IPS-NIHi7 (cell line): ENCODE data around the gene PRR36.
A peak's percentile ranks its signal among the peaks of the same experiment; 100 is the strongest.
"Not testable (repeated sequence)": the region's sequence is repeated elsewhere in the genome, so short reads cannot be mapped to it uniquely, and the experiment has no call there.

Experiments
- DNase-seq: peaks from one replicate; pipeline ENCODE4 v3.0.0; 2012; ENCODE audit warnings: mixed read lengths; ENCODE audit errors: extremely low spot score

PRR36 gene

DNA sequence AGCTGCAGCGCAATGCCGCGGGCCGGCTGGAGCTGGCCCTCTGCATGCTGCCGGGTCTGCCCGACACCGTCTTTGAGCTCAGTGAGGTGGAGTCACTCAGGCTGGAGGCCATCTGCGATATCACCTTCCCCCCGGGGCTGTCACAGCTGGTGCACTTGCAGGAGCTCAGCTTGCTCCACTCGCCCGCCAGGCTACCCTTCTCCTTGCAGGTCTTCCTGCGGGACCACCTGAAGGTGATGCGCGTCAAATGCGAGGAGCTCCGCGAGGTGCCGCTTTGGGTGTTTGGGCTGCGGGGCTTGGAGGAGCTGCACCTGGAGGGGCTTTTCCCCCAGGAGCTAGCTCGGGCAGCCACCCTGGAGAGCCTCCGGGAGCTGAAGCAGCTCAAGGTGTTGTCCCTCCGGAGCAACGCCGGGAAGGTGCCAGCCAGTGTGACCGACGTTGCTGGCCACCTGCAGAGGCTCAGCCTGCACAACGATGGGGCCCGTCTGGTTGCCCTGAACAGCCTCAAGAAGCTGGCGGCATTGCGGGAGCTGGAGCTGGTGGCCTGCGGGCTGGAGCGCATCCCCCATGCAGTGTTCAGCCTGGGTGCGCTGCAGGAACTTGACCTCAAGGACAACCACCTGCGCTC lies 25.7 kb upstream of the PRR36 start:
- no peak for DNase-seq

DNA sequence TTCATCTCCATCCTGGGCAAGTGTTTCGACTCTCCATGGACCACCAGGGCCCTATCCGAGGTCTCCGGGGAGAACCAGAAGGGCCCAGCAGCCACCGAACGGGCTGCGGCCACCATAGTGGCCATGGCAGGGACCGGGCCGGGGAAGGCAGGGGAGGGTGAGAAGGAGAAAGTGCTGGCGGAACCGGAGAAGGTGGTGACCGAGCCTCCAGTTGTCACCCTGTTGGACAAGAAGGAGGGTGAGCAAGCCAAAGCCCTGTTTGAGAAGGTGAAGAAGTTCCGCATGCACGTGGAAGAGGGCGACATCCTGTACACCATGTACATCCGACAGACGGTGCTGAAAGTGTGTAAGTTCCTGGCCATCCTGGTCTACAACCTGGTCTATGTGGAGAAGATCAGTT lies 24.8 kb upstream of the PRR36 start:
- no peak for DNase-seq

DNA sequence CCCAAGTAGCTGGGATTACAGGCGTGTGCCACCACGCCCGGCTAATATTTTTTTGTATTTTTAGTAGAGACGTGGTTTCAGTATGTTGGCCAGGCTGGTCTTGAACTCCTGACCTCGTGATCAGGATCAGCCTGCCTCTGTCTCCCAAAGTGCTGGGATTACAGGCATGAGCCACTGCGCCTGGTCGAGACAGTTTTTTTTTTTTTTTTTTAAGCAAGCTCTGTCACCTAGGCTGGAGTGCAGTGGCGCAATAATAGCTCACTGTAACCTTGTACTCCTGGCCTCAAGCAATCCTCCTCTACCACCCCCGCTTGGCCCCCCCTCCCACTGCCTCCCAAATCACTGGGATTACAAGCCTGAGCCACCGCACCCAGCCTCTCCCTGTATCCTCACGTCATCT lies 23.1 kb upstream of the PRR36 start:
- no peak for DNase-seq

DNA sequence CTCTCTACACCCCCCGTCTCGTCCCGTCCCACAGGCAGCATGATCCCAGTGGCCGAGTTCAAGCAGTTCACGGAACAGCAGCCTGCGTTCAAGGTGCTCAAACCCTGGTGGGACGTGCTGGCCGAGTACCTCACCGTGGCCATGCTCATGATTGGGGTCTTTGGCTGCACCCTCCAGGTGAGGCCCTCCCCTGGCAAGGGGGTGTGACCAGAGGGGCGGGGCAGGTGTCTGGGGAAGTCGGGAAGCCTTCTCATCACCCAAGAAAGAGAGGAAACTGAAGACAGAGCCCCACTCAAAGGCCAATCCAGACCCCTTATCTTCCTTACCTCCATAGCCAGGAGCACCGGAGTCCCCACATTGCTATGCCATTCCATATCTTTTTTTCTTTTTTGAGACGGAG lies 21.4 kb upstream of the PRR36 start:
- no peak for DNase-seq

DNA sequence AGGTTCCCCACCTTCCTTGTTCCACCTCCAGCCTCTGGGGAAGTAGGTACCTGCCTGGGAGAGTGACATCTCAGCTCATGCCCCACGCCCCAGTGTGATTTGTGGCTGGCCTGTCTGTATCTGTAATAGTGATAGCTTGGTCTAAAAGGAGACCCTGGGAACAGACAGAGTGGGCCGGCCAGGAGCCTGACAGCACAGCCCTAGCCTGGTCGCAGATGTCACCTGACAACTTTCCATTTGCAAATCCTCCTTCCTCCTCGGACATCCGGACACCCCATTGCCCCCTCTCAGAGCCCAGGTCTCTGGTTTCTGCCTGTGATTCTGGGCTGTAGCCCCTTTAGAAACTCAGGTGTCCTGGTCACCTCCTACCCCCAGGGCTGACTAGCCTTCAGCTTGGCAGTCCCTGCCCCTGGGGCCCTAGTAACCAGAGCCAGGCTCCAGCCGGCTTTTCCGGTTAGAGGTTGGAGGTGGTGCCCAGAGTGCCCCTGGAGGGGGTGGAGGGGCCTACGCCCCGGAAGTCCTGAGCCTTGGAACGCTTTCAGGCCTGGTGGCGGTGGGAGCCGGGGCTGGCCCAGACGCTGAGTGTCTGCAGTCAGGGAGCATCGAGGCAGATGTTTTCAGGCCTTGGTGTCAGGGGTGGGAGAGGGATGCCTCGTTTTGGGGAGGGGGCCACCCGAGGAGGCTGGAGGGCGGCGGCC lies 20.6 kb upstream of the PRR36 start:
- no peak for DNase-seq

DNA sequence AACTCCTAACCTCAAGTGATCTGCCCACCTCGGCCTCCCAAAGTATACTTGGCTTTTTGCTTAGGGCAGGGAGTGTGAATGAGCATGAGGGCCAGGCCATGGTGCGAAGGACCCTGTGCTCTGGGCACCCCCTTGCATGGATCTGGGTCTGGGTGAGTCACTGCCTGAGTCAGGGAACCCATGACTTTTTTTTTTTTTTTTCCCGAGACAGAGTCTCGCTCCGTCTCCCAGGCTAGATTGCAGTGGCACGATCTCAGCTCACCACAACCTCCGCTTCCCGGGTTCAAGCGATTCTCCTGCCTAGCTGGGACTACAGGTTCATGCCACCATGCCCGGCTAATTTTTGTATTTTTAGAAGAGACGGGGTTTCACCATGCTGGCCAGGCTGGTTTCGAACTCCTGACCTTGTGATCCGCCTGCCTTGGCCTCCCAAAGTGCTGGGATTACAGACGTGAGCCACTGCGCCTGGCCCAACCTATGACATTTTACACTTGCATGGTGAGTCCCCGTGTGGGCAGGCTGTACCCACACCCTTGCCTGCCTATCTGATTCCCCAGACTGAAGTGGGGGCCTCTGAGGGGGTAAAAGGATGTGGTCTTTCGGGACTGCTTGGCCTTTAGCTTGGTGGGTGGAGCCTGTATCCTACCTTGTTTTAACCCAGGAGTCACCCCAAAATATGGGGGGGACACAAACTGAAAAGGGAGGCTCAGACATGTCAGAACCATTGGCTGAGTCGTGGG lies 19.3 kb upstream of the PRR36 start:
- DNase-seq = not testable (repeated sequence)

DNA sequence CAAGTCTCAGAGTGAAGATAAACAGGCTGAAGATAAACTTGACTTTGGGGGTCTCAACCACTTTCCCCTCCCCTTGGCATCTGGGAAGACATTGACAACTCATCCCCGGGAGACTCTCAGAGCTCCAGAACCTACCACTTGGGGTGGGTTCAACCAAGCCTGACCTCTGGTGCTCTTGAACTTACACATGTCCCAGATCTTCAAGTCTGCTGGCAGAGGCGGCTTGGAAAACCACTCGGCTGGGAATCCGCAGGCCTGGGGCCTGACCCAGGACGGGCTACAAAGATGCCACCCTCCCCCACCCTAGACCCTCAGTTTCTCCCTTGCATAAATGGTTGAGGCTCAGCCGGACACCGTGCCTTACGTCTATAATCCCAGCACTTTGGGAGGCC lies 14.6 kb upstream of the PRR36 start:
- no peak for DNase-seq

DNA sequence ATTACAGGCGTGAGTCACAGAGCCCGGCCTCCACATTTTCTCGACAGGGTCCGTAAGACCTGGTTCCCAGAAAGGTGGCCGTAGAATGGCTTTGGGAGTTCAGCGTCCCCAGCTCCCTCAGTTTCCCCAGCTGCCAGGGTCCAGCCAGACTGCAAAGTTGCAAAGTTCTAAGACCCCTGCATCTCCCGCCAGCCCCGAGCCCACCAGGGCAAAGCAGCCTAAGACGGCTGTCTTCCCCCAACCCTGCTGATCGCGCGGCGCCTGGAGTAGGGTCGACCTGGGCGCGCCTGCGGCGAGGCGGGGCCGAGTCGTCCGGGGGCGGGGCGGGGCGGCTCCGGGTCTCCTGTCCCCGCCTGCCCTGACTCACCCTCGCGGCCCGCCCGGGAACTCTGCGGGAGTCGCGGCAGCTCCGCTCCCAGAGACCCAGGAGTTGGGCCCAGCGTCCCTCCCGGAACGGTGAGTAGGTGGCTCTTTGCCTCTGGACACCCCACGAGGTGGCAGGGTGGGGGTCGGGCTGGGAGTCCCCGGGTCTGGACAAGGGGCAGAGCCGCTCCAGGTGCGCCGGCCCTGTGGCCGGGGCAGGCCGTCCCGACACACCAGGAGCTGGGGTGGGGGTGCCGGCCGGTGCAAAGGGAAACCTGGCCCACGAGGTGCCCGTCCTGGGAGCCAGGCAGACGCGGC lies 14.1 kb upstream of the PRR36 start, which contains the start of gene LRRC8E:
TSS of gene LRRC8E (plus strand) at position 366 of the 681 bp plus-strand sequence. CDS start 7,094 bp downstream, outside the sequence.
- DNase-seq = peak; percentile 89

DNA sequence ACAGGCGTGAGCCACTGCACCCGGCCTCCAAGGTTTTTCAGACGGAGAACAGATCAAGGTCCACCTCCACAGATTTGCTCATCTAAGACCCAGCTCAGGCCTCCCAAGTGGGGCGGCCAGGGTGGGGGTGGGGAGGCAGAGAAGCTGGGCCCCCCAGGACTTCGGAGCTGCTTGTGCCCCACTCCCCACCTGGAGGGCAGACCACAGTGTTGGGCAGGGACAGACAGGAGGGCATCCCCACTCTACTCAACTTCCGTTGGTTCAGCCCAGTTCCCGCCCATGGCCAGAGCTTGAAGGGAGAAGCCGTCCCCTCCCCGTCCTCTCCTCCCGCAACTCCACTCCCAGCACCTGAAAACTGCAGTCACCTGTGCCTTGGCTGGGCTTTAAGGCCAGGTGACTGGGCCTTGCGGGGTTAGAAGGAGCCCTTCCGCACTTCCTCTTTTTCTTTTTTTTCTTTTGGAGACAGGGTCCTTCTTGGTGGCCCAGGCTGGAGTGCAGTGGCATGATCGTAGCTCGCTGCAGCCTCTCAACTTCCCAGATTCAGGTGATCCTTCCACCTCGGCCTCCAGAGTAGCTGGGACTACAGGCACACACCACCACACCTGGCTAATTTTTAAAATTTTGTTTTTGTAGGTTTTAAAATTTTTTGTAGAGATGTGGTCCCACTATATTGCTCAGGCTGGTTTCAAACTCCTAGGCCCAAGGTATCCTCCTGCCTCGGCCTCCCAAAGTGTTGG lies 13.4 kb upstream of the PRR36 start:
- no peak for DNase-seq

DNA sequence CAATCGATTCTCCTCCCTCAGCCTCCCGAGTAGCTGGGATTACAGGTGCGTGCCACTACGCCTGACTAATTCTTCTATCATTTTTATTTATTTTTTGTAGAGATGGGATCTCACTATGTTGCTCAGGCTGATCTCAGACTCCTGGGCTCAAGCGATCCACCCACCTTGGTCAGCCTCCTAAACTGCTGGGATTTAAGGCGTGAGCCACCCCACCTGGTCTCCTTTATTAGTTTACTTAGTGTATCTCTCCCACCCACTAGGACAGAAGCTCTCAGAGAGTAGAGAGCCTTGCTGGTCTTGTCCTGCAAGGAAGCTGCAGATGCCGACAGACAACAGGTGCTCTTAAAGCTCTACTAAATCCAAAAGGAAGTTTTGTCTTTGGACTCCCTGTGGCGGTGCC lies 11.6 kb upstream of the PRR36 start:
- DNase-seq = no peak

DNA sequence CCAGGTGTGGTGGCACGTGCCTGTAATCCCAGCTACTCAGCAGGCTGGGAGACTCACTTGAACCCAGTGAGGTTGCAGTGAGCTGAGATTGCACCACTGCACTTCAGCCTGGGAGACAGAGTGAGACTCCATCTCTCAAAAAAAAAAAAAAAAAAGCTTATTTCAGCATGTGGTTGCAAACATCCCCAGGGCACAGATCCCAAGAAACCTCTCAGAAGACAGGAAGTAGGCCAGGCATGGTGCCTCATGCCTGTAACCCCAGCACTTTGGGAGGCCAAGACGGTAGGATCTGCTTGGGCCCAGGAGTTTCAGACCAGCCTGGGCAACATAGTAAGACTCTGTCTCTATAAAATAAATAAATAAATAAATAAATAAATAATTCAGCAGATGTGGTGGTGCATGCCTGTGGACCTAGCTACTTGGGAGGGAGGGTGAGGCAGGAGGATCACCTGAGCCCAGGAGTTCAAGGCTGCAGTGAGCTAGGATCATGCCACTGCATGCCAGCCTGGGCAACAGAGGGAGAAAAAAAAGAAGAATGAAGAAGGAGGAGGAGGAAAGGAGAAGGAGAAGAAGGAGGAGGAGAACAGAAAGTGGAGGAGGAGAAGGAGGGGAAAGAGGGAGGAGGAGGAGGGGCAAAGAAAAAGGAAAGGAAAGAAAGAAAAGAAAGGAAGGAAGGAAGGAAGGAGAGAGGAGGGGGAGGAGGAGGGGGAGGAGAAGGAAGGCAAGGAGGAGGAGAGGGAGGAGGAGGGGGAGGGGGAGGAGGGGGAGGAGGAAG lies 9.8 kb upstream of the PRR36 start:
- DNase-seq = no peak

DNA sequence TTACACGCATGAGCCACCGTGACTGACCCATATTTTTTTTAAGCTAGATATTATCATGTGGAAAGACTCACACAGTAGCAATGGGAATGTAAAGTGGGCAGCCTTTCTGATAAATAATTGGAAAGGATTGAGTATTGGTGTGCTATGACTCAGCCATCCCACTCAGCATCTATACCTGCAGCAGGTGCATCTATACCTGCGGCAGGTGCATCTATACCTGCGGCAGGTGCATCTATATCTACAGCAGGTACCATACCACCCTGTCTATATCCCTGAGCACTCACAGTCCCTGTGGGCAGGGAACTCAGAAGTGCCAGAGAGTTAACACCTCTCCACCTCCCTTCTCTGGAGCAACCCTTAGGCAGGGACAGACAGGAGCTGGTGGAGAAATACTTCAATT lies 8.9 kb upstream of the PRR36 start:
- DNase-seq = no peak

DNA sequence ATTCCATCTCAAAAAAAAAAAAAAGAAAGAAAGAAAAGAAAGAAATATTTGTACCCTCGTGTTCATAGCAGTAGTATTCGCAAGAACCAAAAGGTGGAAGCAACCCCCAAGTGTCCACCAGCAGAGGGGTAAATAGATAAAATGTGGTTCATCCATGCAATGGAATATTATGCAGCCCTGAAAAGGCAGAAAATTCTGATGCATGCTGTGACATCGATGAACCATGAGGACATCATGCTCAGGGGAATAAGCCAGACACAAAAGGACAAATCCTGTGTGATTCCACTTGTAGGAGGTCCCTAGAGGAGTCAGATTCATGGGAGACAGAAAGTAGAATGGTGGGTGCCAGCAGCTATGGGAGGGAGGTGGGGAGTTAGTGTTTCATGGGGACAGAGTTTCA lies 7.7 kb upstream of the PRR36 start:
- no peak for DNase-seq

DNA sequence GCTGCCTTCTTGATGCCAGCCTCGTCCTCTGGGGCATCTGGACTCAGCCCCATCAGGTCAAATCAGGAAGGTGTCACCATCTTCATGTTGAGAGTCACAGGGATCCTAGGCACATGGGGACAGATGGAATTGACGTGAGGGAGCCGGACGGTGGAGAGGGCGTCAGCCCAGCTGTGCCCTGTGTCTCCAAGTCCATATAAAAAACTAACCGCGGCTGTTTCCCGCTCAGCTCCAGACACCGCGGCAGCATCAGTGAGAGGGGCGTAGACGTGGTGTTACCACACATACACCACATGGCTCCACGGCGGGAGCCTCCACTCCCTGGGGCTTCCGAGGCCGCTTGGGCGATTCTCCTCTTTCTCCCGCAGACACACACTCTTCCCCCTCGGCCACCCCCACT lies 5.6 kb upstream of the PRR36 start:
- no peak for DNase-seq

DNA sequence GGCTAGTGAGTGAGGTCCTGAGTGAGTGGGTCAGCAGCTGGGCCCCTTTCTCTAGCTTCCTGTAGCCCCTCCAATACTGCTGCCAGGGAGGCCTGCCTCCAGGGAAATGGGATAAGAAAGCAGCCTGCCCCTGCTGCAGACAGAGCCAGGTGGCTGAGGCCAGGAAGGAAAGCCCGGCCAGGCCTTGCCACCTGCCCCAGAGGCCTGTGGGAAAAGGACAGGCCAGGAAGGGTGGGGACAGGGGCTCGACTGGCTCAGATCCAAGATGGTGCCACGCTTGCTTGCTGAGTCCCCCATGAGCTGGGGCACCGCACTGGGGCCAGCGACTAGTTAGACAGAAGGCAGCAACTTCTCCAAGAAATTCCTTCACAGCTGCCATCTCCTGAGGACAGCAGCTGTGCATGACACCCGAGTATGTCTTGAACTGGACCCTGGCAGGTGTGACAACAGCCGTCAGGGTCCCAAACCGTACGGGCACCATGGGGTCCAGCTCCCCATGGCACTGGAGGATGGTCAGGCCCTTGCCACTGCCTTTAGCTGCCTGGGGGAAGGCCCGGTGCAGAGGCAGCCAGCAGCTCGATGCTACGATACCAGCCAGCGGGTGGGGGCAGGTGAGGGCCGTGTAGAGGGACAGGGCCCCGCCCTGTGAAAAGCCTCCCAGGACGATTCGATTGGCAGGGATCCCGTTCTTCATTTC lies 5.1 kb upstream of the PRR36 start:
- no peak for DNase-seq

DNA sequence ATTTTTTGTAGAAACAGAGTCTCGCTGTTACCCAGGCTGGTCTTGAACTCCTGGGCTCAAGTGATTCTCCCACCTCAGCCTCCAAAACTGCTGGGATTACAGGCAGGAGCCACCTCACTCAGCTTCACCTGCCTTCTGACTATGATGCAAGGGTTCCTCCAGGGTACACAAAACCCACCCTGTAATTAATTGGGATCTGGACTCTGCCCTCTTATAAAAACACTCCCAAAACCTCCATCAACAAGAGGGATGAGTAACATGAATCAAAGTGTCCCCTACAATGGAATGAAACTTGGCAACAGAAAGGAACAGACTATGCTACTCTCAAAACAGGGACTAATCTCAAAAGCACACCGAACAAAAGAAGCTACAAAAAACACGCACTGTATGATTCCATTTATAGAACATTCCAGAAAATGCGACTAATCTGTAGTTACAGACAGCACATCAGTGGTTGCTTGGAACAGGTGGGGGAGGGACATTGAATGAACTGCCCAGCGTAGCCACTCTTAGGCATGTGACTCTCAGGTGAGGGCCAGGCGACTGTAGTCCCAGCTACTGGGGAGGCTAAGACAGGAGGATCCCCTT lies 3.2 kb upstream of the PRR36 start:
- DNase-seq = no peak

DNA sequence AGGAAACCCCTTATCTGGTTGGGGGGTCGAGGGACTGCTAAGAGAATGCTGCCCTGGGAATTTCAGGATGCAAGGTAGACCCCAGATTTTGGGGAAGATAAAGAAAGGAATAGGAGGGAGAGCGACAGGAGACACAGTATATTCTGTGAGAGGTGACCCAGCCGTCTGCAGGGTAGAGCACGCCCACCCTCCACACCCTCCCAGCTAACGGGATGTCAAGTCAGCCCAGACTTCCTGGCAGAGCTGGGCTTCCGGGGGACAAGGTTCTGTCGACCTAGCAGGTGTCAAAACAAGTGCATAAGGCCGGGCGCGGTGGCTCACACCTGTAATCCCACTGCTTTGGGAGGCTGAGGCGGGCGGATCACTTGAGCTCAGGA lies 695 bp upstream of the PRR36 start:
- no peak for DNase-seq

DNA sequence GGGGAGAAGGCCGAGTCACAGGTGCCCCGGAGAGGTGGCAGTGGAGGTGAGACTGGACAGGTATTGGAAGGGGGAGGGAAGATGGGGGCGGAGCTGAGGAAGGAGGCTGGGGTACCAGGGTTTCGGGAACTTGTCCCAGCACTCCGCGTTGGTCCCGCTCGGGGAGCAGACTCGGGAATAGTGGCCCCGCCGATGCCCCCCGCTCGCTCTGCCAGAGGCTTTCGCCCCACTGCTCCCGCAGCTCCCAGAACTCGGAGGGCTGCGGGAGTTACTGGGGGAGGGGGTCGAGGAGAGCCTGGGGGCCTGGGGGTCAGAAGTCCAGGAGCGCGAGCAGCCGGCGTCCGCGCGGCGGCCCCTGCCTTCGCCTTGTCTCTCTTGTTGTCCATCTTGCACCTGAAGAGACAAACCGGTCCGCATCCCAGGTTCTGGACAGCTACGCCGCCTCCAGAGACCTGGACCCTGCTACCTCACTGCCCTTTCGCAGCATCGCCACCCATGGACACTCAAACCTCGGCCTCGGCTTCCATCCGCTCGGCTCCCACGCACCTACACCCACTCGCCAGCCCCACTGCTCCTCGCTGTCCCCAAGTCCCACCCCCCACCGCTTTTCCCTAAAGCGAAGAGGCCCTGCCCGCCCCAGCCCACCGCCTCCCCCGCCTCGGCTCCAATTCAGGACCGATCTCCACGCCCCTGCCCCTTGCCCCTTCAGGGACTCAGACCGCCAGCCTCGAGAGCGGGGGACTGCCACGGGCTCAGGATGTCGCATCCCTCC lies 700 bp downstream of the PRR36 start:
- no peak for DNase-seq
